SK-N-SH (cell line): ENCODE results near the gene PHOSPHO1.

Source experiments
- CHD2 ChIP-seq: fragments of 150-350 bp; IDR thresholded peaks from 2 replicates; pipeline ENCODE4 v1.6.1; 2018; ENCODE audit warnings: low read length; ENCODE audit not compliant: partially characterized antibody
- CTCF ChIP-seq: fragments of 200-600 bp; sonication (generic); IDR thresholded peaks from 2 replicates; pipeline ENCODE4 v1.6.1; 2017; ENCODE audit warnings: antibody characterized with exemption, mild to moderate bottlenecking, moderate library complexity
- EP300 ChIP-seq, 2 experiments: IDR thresholded peaks; 2 replicates each; pipeline versions ENCODE4 v1.4.0 to v1.6.1; 2012; ENCODE audit warnings: borderline replicate concordance in 1 of 2, low read depth in 1 of 2, low read length in 1 of 2
- EZH2phosphoT487 ChIP-seq: fragments of 200-600 bp; sonication (generic); IDR thresholded peaks from 2 replicates; pipeline ENCODE4 v1.6.1; 2017; ENCODE audit warnings: low read depth, mixed run types, mild to moderate bottlenecking, antibody characterized with exemption, moderate library complexity, borderline replicate concordance
- FOXM1 ChIP-seq: IDR thresholded peaks from 2 replicates; pipeline ENCODE4 v1.4.0; 2012; ENCODE audit warnings: low read depth, mild to moderate bottlenecking
- MAX ChIP-seq: IDR thresholded peaks from 2 replicates; pipeline ENCODE4 v1.4.0; 2012; ENCODE audit warnings: low read depth
- MEF2A ChIP-seq: IDR thresholded peaks from 2 replicates; pipeline ENCODE4 v1.4.0; 2012; ENCODE audit warnings: low read depth, borderline replicate concordance
- RAD21 ChIP-seq: IDR thresholded peaks from 2 replicates; pipeline ENCODE4 v1.6.1; 2012; ENCODE audit warnings: mild to moderate bottlenecking, low read length
- SIN3A ChIP-seq: IDR thresholded peaks from 2 replicates; pipeline ENCODE4 v1.6.1; 2012; ENCODE audit warnings: low read depth, mild to moderate bottlenecking, low read length, moderate library complexity, borderline replicate concordance
- TAF1 ChIP-seq: IDR thresholded peaks from 2 replicates; pipeline ENCODE4 v1.6.1; 2012; ENCODE audit warnings: low read depth, mild to moderate bottlenecking, low read length, moderate library complexity, borderline replicate concordance
- USF2 ChIP-seq: fragments of 150-350 bp; IDR thresholded peaks from 2 replicates; pipeline ENCODE4 v1.6.1; 2017; ENCODE audit warnings: antibody characterized with exemption, low read length, low read depth, borderline replicate concordance

- no peak for TF ChIP-seq CTCF
- no peak for TF ChIP-seq CHD2
- TF ChIP-seq EP300 (IDR thresholded peaks at IDR 0.05; ENCODE audit: borderline replicate concordance in 1 of 2, low read depth in 1 of 2, low read length in 1 of 2), result no peak
- no peak for TF ChIP-seq SIN3A
- TF ChIP-seq RAD21, result no peak
- TF ChIP-seq FOXM1, result no peak
- TF ChIP-seq EZH2phosphoT487, result no peak
- TF ChIP-seq MAX, result no peak
- no peak for TF ChIP-seq USF2
- no peak for TF ChIP-seq TAF1
- TF ChIP-seq MEF2A, result no peak
Observed at GRCh38 chr17:49217651-49218413, 12.8 kb downstream of the PHOSPHO1 start.
